Islet of Langerhans (tissue), 1 donor: ENCODE results near the gene OSR1.

Experiments used
- FAIRE-seq: peaks from one replicate; lab custom pipeline; 2011; peaks lifted over from hg19 to GRCh38; lab: Jason Lieb, UNC

Gene OSR1

GRCh38 chr2:19357402-19358241, 801 bp downstream of the OSR1 start:
- FAIRE-seq = no peak

GRCh38 chr2:19356545-19357401, 1.6 kb downstream of the OSR1 start:
- no peak for FAIRE-seq

DNA sequence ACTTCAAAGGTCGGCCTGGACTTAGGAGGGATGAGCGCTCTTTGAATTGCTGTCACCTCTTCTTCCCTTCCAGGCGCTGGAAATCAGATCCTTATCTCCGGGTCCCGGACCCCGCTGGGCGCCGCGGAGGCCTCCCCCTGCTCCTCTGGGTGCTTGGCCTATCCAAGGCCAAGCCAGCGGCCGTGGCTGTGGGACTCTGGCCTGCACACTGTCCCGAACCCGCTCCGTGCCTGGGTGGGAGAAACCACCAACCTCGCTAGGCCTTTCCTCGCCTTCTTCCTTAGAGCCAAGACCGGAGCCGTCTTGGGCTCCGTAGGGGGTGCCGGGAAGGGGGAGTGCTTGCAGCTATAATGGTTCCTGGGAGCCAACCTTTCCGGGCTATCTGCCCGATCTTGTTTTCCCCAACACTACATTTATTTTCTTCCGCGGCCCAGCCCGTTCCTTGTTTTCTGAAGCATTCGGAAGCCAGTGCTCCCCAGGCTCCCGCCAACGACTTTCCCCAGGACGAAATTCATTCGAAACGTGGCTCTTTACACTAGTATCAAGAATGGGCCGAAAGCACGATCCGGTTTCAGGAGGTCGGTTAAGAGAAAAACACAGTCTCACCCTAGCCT, 2.4 kb downstream of the OSR1 start:
- no peak for FAIRE-seq

GRCh38 chr2:19355416-19355821, 3.0 kb downstream of the OSR1 start:
- no peak for FAIRE-seq

DNA sequence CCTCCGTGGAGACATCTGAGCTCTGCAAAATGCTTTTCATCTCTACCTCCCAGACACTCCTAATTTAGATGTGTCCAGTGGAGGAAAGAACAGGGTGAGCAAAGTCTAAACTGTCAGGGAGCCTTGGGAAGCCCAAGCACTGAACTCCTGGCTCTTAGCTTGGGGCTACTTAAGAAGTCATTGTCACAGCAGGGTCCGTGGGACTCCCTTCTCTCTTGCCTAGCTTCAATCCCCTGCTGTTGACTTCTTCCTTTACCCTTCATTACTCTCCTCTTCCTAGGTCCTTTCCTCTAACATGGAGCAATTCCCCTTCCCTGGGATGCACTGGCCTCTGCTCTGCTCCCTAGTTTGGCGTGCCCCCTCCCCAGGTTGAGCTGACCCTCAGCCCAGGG, 3.4 kb downstream of the OSR1 start:
- FAIRE-seq = no peak

GRCh38 chr2:19353721-19354050, 4.7 kb downstream of the OSR1 start:
- FAIRE-seq = no peak

- FAIRE-seq = no peak
Observed at GRCh38 chr2:19352946-19353720, 5.3 kb downstream of the OSR1 start.

GRCh38 chr2:19351899-19352697, 6.3 kb downstream of the OSR1 start:
- FAIRE-seq = no peak

GRCh38 chr2:19351499-19351898, 6.9 kb downstream of the OSR1 start:
- FAIRE-seq = no peak

- no peak for FAIRE-seq
Observed at GRCh38 chr2:19350678-19351401, 7.6 kb downstream of the OSR1 start.

GRCh38 chr2:19349911-19350677, 8.3 kb downstream of the OSR1 start:
- no peak for FAIRE-seq

DNA sequence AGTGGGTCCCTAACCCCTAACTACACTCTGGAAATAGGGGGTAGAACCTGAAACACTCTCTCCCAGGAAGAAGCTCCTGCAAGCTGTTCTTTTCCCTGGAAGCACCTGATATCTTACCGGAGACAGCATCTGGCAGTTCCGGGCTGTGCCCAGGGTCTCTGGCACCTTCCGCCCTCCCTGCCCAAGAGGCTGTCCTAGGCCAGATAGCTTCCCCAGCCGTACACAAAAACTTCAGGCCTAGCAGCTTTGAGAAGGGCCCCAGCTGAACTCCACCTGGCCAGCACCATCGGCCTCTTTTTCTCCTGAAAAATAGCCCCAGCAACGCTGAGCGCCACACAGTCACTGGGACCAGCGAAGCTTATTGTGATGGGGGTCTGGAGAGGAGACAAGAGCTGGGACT, 9.7 kb downstream of the OSR1 start:
- no peak for FAIRE-seq

DNA sequence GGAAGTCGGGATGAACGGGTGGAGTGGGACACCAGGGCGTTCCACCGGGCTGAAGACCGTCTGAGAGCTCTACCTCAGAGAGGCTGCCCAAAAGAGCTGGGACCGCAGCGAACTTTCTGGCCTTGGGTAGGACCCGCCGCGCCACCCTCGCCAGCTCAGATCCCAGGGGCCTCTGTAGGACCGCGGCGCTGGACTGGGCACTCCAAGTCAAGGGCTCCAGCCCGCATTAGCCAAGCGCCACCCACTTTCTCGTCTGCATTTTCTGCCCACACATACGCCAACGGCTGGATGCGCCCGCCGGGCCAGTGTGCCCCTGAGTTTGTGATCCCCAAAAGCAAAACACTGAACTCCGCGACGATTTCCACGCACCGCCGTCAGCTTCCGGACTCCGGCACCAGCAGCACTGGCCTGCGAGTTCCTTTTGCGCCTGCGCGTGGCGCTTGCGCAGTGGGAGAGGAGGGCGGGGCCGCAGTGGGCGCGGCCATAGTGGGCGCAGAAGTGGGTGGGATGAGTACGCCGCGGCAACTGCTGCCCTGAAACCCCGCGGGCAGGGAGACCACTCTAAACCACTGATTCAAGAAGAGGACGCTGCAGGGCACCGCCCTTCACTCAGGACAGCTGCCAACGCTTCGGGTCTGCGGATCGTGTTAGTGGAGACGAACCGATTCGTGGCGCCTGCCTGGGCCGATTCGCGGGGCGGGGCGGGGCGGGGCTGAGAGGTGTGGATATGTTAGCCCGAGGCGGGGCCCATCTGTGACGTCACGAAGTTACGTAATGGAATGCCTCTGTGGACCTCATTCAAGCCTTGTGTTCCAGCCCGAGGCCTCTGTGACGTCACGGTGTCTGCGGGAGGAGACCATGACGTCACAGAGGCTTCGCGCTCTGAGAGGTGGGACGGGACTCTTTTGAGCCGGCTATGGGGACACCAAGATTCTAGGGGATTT, 10.5 kb downstream of the OSR1 start:
- no peak for FAIRE-seq

DNA sequence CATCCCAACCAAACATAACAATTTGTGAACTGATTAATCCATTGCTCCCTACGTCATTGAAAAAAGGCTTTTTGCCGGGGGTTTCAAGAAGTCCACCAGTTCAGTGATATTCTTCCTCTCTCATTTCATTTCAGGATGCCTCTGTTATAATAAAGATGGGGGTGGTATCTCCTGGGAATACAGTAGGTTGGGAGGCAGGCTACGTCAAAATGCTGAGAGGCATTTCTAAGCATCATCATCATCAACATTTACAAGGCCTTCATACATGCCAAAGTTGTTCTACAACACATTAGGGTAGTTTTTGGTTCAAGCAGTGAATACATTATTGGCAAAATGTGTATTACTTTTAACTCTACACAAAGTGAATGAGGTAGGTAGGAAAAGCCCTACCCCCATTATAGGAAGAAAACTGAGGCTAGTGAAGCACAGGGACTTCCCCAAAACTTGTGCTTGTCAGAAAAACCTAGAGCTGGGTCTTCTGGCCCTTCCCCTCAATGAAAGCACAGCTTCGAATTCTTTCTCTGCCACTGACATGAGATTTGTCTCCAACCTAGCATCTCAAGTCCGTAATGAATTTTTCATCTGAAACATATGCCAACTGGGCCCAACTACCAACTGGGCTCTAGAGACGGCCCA, 11.3 kb downstream of the OSR1 start:
- FAIRE-seq = no peak

- no peak for FAIRE-seq
Observed at GRCh38 chr2:19337742-19338141, 20.7 kb downstream of the OSR1 start.

- no peak for FAIRE-seq
Observed at GRCh38 chr2:19337202-19337601, 21.2 kb downstream of the OSR1 start.

DNA sequence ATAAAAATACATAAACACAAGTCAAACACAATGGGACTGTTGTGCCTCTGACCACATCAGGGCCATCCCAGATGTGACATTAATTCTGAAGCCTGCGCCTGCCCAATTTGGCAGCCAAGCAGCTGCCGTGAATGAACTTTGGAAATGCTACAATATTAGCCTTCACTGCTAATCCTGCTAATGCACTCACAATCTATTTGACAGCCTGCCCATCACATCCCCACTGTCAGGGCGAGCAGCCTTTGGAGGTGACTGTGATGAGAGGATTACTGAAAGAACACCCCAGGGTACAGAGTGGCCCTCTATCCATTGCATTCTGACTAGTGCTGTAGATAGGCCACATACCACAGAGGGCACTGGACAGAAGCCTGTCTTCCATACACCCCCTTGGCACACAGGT, 21.6 kb downstream of the OSR1 start:
- no peak for FAIRE-seq

GRCh38 chr2:19332503-19332902, 25.9 kb downstream of the OSR1 start:
- no peak for FAIRE-seq
